Measurements from ENCODE around the gene CNP. TPM values are rescaled to one million over a fixed set of nuclear protein-coding genes. Genes with fewer than 3 reads are reported as not detected.
"Not testable (repeated sequence)": the region's sequence is repeated elsewhere in the genome, so short reads cannot be mapped to it uniquely, and the experiment has no call there.

Gene CNP
- total RNA-seq, 2 experiments from 2014 or later: 75.8 to 83.0 TPM

- DNase-seq, H3K36me3 Mint-ChIP-seq, H3K9me3 Mint-ChIP-seq, H3K27me3 Mint-ChIP-seq: not testable (repeated sequence)
- peak overlapping the region; percentile 95 for H3K4me3 Mint-ChIP-seq
- ATAC-seq (ENCODE audit: low read depth): peak; percentile 37
- H3K4me1 Mint-ChIP-seq: peaks cover 41% of the 10 kb centered on the region
- peak overlapping the region; percentile 96 for H3K27ac Mint-ChIP-seq
- POLR2A ChIA-PET: interaction anchor here (0.5 to 5.2 kb wide), 18 partner anchors 11 to 1807 kb away, joined by 3 to 78 read pairs (median 5); partner anchors contain the start of genes ACLY, CNP, DHX58 and DNAJC7
These were observed 35.8 kb upstream of the CNP start for GRCh38 chr17:41930833-41931156.

- not testable (repeated sequence) for H3K27me3 Mint-ChIP-seq; H3K9me3 Mint-ChIP-seq; H3K36me3 Mint-ChIP-seq; ATAC-seq (ENCODE audit: low read depth); DNase-seq; H3K27ac Mint-ChIP-seq
- H3K4me3 Mint-ChIP-seq: peak overlapping the region; percentile 29
- POLR2A ChIA-PET: interaction anchor here (1.7 to 5.2 kb wide), 3 partner anchors 12 to 35 kb away, joined by 15 to 78 read pairs (median 18); partner anchors contain the start of genes ACLY and CNP
- peaks cover 35% of the 10 kb centered on the region for H3K4me1 Mint-ChIP-seq
These were observed 34.9 kb upstream of the CNP start for GRCh38 chr17:41931715-41932114.

GRCh38 chr17:41932816-41933389 is 33.7 kb upstream of the CNP start:
- peaks cover 31% of the 10 kb centered on the region for H3K4me1 Mint-ChIP-seq
- H3K9me3 Mint-ChIP-seq: no peaks in the 10 kb centered on the region
- DNase-seq: no peak
- ATAC-seq (ENCODE audit: low read depth): no peak
- peaks cover 4% of the 10 kb centered on the region for H3K36me3 Mint-ChIP-seq
- peak overlapping the region; percentile 79 for H3K27ac Mint-ChIP-seq
- no peaks in the 10 kb centered on the region for H3K27me3 Mint-ChIP-seq
- H3K4me3 Mint-ChIP-seq: peak overlapping the region; percentile 52
- POLR2A ChIA-PET: interaction anchor here (0.8 to 1.5 kb wide), 10 partner anchors 11 to 188 kb away, joined by 3 to 13 read pairs (median 6); partner anchors contain the start of genes ACLY, DHX58, DNAJC7 and KAT2A

GRCh38 chr17:41935641-41936040 is 31.0 kb upstream of the CNP start:
- POLR2A ChIA-PET: no interaction called here
- ATAC-seq (ENCODE audit: low read depth): no peak

GRCh38 chr17:41937970-41938954 is 28.3 kb upstream of the CNP start:
- no peaks in the 10 kb centered on the region for H3K36me3 Mint-ChIP-seq
- H3K9me3 Mint-ChIP-seq: no peaks in the 10 kb centered on the region
- H3K27me3 Mint-ChIP-seq: no peaks in the 10 kb centered on the region
- ATAC-seq (ENCODE audit: low read depth) (no peak), DNase-seq (no peak)
- H3K27ac Mint-ChIP-seq: no peak overlapping the region
- POLR2A ChIA-PET: interaction anchor here (0.6 kb wide), 1 partner anchor 73 kb away, joined by 4 read pairs; the partner anchor contains the start of gene KLHL11
- peaks cover 5% of the 10 kb centered on the region for H3K4me1 Mint-ChIP-seq
- H3K4me3 Mint-ChIP-seq: no peak overlapping the region

More at GRCh38 chr17:41935641-41936040, 31.0 kb upstream of the CNP start:
- Mint-ChIP-seq H3K36me3 (no peaks in the 10 kb centered on the region), H3K4me3 (no peak overlapping the region), H3K4me1 (peaks cover 20% of the 10 kb centered on the region), H3K9me3 (no peaks in the 10 kb centered on the region), H3K27ac (no peak overlapping the region), H3K27me3 (no peaks in the 10 kb centered on the region)
- DNase-seq: no peak

- Mint-ChIP-seq H3K9me3 (no peaks in the 10 kb centered on the region), H3K27me3 (peaks cover 4% of the 10 kb centered on the region), H3K27ac (no peak overlapping the region), H3K4me3 (no peak overlapping the region), H3K36me3 (no peaks in the 10 kb centered on the region), H3K4me1 (peaks cover 1% of the 10 kb centered on the region)
- no peak for DNase-seq
- POLR2A ChIA-PET: no interaction called here
- ATAC-seq (ENCODE audit: low read depth): no peak
These were observed 27.4 kb upstream of the CNP start for GRCh38 chr17:41939044-41939692.

- no peak for ATAC-seq (ENCODE audit: low read depth)
- DNase-seq: no peak
- H3K4me1 Mint-ChIP-seq: peaks cover 1% of the 10 kb centered on the region
- H3K9me3 Mint-ChIP-seq: no peaks in the 10 kb centered on the region
- no peak overlapping the region for H3K27ac Mint-ChIP-seq
- no peak overlapping the region for H3K4me3 Mint-ChIP-seq
- POLR2A ChIA-PET: no interaction called here
- H3K36me3 Mint-ChIP-seq: no peaks in the 10 kb centered on the region
- H3K27me3 Mint-ChIP-seq: peaks cover 4% of the 10 kb centered on the region
These were observed 26.9 kb upstream of the CNP start for GRCh38 chr17:41939693-41940090.

- Mint-ChIP-seq H3K9me3 (no peaks in the 10 kb centered on the region), H3K4me3 (no peak overlapping the region), H3K27ac (no peak overlapping the region), H3K36me3 (no peaks in the 10 kb centered on the region), H3K4me1 (peaks cover 1% of the 10 kb centered on the region), H3K27me3 (peaks cover 7% of the 10 kb centered on the region)
- no peak for ATAC-seq (ENCODE audit: low read depth)
- no peak for DNase-seq
- POLR2A ChIA-PET: interaction anchor here (0.7 kb wide), 1 partner anchor 55 kb away, joined by 3 read pairs; no protein-coding TSS in a partner anchor
These were observed 25.4 kb upstream of the CNP start for GRCh38 chr17:41941168-41941567.

GRCh38 chr17:41942626-41943373 is 23.8 kb upstream of the CNP start:
- Mint-ChIP-seq H3K4me3 (no peak overlapping the region), H3K27me3 (peaks cover 7% of the 10 kb centered on the region), H3K36me3 (no peaks in the 10 kb centered on the region), H3K4me1 (peaks cover 1% of the 10 kb centered on the region), H3K27ac (peak overlapping the region; percentile 30), H3K9me3 (no peaks in the 10 kb centered on the region)
- POLR2A ChIA-PET: no interaction called here
- ATAC-seq (ENCODE audit: low read depth): no peak
- DNase-seq: no peak

GRCh38 chr17:41943492-41943891 is 23.1 kb upstream of the CNP start:
- POLR2A ChIA-PET: no interaction called here
- H3K27ac Mint-ChIP-seq: no peak overlapping the region
- H3K27me3 Mint-ChIP-seq: peaks cover 7% of the 10 kb centered on the region
- H3K4me1 Mint-ChIP-seq: peaks cover 1% of the 10 kb centered on the region
- no peak overlapping the region for H3K4me3 Mint-ChIP-seq
- no peaks in the 10 kb centered on the region for H3K9me3 Mint-ChIP-seq
- H3K36me3 Mint-ChIP-seq: no peaks in the 10 kb centered on the region
- DNase-seq: no peak
- no peak for ATAC-seq (ENCODE audit: low read depth)

- H3K9me3 Mint-ChIP-seq: no peaks in the 10 kb centered on the region
- peaks cover 1% of the 10 kb centered on the region for H3K4me1 Mint-ChIP-seq
- ATAC-seq (ENCODE audit: low read depth) (no peak), DNase-seq (no peak)
- no peak overlapping the region for H3K27ac Mint-ChIP-seq
- no peak overlapping the region for H3K4me3 Mint-ChIP-seq
- POLR2A ChIA-PET: no interaction called here
- no peaks in the 10 kb centered on the region for H3K36me3 Mint-ChIP-seq
- peaks cover 7% of the 10 kb centered on the region for H3K27me3 Mint-ChIP-seq
These were observed 21.7 kb upstream of the CNP start for GRCh38 chr17:41944943-41945342.

- no peaks in the 10 kb centered on the region for H3K36me3 Mint-ChIP-seq
- no peak overlapping the region for H3K4me3 Mint-ChIP-seq
- POLR2A ChIA-PET: no interaction called here
- H3K9me3 Mint-ChIP-seq: no peaks in the 10 kb centered on the region
- H3K27ac Mint-ChIP-seq: no peak overlapping the region
- DNase-seq (no peak), ATAC-seq (ENCODE audit: low read depth) (no peak)
- no peaks in the 10 kb centered on the region for H3K4me1 Mint-ChIP-seq
- H3K27me3 Mint-ChIP-seq: peaks cover 5% of the 10 kb centered on the region
These were observed 17.7 kb upstream of the CNP start for GRCh38 chr17:41948762-41949460.

Data from activated naive CD8-positive, alpha-beta T cell treated with anti-CD3 and anti-CD28 coated beads, Interleukin-2, amount 10 ng/mL, durations not matched to agents 7 days and 5 days (primary cell).